ENCODE results near the gene SPATA3.

- TF ChIP-seq, protein P1, sequence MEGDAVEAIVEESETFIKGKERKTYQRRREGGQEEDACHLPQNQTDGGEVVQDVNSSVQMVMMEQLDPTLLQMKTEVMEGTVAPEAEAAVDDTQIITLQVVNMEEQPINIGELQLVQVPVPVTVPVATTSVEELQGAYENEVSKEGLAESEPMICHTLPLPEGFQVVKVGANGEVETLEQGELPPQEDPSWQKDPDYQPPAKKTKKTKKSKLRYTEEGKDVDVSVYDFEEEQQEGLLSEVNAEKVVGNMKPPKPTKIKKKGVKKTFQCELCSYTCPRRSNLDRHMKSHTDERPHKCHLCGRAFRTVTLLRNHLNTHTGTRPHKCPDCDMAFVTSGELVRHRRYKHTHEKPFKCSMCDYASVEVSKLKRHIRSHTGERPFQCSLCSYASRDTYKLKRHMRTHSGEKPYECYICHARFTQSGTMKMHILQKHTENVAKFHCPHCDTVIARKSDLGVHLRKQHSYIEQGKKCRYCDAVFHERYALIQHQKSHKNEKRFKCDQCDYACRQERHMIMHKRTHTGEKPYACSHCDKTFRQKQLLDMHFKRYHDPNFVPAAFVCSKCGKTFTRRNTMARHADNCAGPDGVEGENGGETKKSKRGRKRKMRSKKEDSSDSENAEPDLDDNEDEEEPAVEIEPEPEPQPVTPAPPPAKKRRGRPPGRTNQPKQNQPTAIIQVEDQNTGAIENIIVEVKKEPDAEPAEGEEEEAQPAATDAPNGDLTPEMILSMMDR (IDR thresholded peaks at IDR 0.05), result no peak
- no peak for TF ChIP-seq POLR2A (IDR thresholded peaks at IDR 0.05)
Measured at GRCh38 chr2:230995821-230996220, at the start of gene SPATA3.
